ENCODE results near the gene SPEM2. TPM values are rescaled to one million over a fixed set of nuclear protein-coding genes. Genes with fewer than 3 reads are reported as not detected.

Gene SPEM2
- polyA plus RNA-seq, 2 of the 4 experiments (the other 2 are of a cell fraction), result not detected

GRCh38 chr17:7427549-7427948 lies 2.1 kb downstream of the SPEM2 start:
- Histone ChIP-seq H3K27ac (no peak overlapping the region), H3K4me1 (no peaks in the 10 kb centered on the region), H3K4me2 (no peak overlapping the region), H3K9me3 (no peaks in the 10 kb centered on the region), H3K4me3 (no peak overlapping the region)
- 88% methylated on average over 7 of the region's 7 CpGs for WGBS (ENCODE audit: missing lambda C conversion rate)
- ChIA-PET POLR2A (no interaction called here), CTCF (interaction anchor here (0.9 to 5.7 kb wide), 4 partner anchors 8 to 133 kb away, joined by 3 to 50 read pairs (median 8); partner anchors contain the start of genes TMEM102 and TMEM95)
- no peak for TF ChIP-seq FOSB (CRISPR knock-in tag; IDR thresholded peaks at IDR 0.05)
- no peak; a peak in 1 of 6 replicates for ATAC-seq
- DNase-seq (ENCODE audit: low read depth in 1 of 2, low spot score in 1 of 2), result no peak
- FAIRE-seq, result no peak

DNA sequence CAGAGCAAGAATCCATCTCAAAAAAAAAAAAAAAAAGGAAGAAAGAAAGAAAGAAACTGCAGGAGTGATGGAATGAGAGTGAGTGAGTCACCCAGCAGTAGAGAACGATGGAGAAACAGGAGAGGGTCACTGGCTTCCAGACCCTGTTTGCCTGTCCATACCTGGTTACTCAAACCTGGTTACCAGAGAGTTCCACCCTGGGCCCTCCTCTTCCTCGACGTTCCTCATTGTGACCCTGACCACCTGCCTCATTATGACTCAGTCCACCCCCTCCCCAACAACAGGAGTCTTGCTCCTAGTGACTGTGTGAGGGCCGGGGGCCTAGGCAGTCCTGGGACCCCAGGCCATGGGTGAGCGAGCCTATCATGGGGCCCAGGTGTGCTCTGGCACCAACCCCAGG lies 3.1 kb downstream of the SPEM2 start, which contains the start of gene SPEM3:
TSS of gene SPEM3 (plus strand) at position 301 of the 400 bp plus-strand sequence. CDS start at position 347, 46 bp downstream.
- Histone ChIP-seq H3K9me3 (no peaks in the 10 kb centered on the region), H3K27ac (no peak within 1 kb of the TSS), H3K4me2 (no peak within 1 kb of the TSS), H3K4me1 (no peaks in the 10 kb centered on the region), H3K4me3 (no peak within 1 kb of the TSS)
- TF ChIP-seq, protein P1, sequence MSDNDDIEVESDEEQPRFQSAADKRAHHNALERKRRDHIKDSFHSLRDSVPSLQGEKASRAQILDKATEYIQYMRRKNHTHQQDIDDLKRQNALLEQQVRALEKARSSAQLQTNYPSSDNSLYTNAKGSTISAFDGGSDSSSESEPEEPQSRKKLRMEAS (IDR thresholded peaks at IDR 0.05), result no peak
- TF ChIP-seq, protein P2, sequence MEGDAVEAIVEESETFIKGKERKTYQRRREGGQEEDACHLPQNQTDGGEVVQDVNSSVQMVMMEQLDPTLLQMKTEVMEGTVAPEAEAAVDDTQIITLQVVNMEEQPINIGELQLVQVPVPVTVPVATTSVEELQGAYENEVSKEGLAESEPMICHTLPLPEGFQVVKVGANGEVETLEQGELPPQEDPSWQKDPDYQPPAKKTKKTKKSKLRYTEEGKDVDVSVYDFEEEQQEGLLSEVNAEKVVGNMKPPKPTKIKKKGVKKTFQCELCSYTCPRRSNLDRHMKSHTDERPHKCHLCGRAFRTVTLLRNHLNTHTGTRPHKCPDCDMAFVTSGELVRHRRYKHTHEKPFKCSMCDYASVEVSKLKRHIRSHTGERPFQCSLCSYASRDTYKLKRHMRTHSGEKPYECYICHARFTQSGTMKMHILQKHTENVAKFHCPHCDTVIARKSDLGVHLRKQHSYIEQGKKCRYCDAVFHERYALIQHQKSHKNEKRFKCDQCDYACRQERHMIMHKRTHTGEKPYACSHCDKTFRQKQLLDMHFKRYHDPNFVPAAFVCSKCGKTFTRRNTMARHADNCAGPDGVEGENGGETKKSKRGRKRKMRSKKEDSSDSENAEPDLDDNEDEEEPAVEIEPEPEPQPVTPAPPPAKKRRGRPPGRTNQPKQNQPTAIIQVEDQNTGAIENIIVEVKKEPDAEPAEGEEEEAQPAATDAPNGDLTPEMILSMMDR (IDR thresholded peaks at IDR 0.05), result no peak
- no peak for TF ChIP-seq RCOR1 (IDR thresholded peaks at IDR 0.05; ENCODE audit: low read depth, low read length)
- 36% methylated on average over 5 of the region's 5 CpGs for WGBS (ENCODE audit: missing lambda C conversion rate)
- ChIA-PET POLR2A (no interaction called here), CTCF (interaction anchor here (0.7 to 17.0 kb wide), 3 partner anchors 73 to 132 kb away, joined by 3 to 232 read pairs (median 5); partner anchors contain the start of genes KCTD11 and TMEM95)
- FAIRE-seq, result no peak
- no peak for DNase-seq (ENCODE audit: low read depth in 1 of 2, low spot score in 1 of 2)
- no peak for ATAC-seq

- POLR2A ChIA-PET, result interaction anchor here (1.0 kb wide), 1 partner anchor 9 kb away, joined by 3 read pairs; no protein-coding TSS in a partner anchor
- H3K9me3 ChIP-seq, result no peaks in the 10 kb centered on the region
- CTCF ChIA-PET, result interaction anchor here (1.0 to 17.0 kb wide), 3 partner anchors 10 to 75 kb away, joined by 3 to 232 read pairs (median 18); partner anchors contain the start of genes KCTD11, SPEM1 and TMEM95
- DNase-seq (ENCODE audit: low read depth in 1 of 2, low spot score in 1 of 2), result no peak
- H3K4me3 ChIP-seq, result no peak overlapping the region
- no peak overlapping the region for H3K27ac ChIP-seq
- TF ChIP-seq HOXB13 (CRISPR knock-in tag; IDR thresholded peaks at IDR 0.05; ENCODE audit: low read depth) (no peak), RAD21 (conservative IDR thresholded peaks at IDR 0.05 in 1 of 2, IDR thresholded peaks at IDR 0.05 in 1 of 2) (no peak)
- TF ChIP-seq, protein P3, sequence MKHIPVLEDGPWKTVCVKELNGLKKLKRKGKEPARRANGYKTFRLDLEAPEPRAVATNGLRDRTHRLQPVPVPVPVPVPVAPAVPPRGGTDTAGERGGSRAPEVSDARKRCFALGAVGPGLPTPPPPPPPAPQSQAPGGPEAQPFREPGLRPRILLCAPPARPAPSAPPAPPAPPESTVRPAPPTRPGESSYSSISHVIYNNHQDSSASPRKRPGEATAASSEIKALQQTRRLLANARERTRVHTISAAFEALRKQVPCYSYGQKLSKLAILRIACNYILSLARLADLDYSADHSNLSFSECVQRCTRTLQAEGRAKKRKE (CRISPR knock-in tag; IDR thresholded peaks at IDR 0.05; ENCODE audit: low read depth), result no peak
- ATAC-seq, result no peak
- H3K4me1 ChIP-seq, result no peaks in the 10 kb centered on the region
- no peak overlapping the region for H3K4me2 ChIP-seq
- 79% methylated on average over 7 of the region's 10 CpGs for WGBS (ENCODE audit: missing lambda C conversion rate)
- no peak for FAIRE-seq
Measured at GRCh38 chr17:7429722-7430121, 4.3 kb downstream of the SPEM2 start.

DNA sequence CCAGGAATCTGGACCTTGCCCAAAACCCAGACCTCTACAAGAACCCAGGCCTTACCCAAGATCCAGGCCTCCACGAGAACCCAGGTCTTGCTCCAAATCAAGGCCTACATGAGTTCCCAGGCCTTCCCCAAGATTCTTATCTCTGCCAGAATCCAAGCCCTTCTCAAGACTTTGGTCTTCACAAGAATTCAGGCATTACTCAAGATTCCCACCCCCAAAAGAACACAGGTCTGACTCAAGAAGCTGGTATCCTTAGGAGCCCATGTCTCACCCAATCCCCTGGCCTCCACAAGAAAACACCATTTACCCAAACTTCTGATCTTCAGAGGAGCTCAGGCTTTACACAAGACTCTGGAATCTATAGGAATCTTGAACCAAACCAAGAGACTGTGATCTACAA lies 5.8 kb downstream of the SPEM2 start:
- WGBS (ENCODE audit: missing lambda C conversion rate), result 62% methylated on average over 1 of the region's 1 CpG
- ChIA-PET POLR2A (no interaction called here), CTCF (interaction anchor here (0.7 to 17.0 kb wide), 6 partner anchors 10 to 129 kb away, joined by 3 to 232 read pairs (median 6); partner anchors contain the start of genes KCTD11, SPEM1 and TMEM95)
- no peak overlapping the region for H3K4me2 ChIP-seq
- ATAC-seq, result no peak
- DNase-seq (ENCODE audit: low read depth in 1 of 2, low spot score in 1 of 2), result no peak
- H3K4me1 ChIP-seq, result peaks cover 3% of the 10 kb centered on the region
- H3K9me3 ChIP-seq, result no peaks in the 10 kb centered on the region
- H3K27ac ChIP-seq, result no peak overlapping the region
- no peak for FAIRE-seq
- H3K4me3 ChIP-seq, result no peak overlapping the region
- no peak for TF ChIP-seq RCOR1 (IDR thresholded peaks at IDR 0.05; ENCODE audit: low read depth, low read length)
- no peak for TF ChIP-seq ESRRA (IDR thresholded peaks at IDR 0.05; ENCODE audit: borderline replicate concordance, low read length)
- no peak for TF ChIP-seq POLR2A (IDR thresholded peaks at IDR 0.05; ENCODE audit: low read length)
- TF ChIP-seq JUN (IDR thresholded peaks at IDR 0.05), result no peak
- TF ChIP-seq BHLHE40 (IDR thresholded peaks at IDR 0.05; ENCODE audit: low read depth, low read length), result no peak
- TF ChIP-seq MAZ (IDR thresholded peaks at IDR 0.05; ENCODE audit: borderline replicate concordance, low read depth, low read length), result no peak
- TF ChIP-seq RNF2 (IDR thresholded peaks at IDR 0.05; ENCODE audit: borderline replicate concordance, low read depth), result no peak
- TF ChIP-seq SREBF2 (IDR thresholded peaks at IDR 0.05), result no peak
- TF ChIP-seq RFX5 (IDR thresholded peaks at IDR 0.05), result no peak
- no peak for TF ChIP-seq PHF8 (IDR thresholded peaks at IDR 0.05; ENCODE audit: borderline replicate concordance, low read depth)
- TF ChIP-seq, protein P3 (CRISPR knock-in tag; IDR thresholded peaks at IDR 0.05; ENCODE audit: low read depth), result no peak
- no peak for TF ChIP-seq EHMT2 (IDR thresholded peaks at IDR 0.05; ENCODE audit: low read depth)
- TF ChIP-seq, protein P1 (IDR thresholded peaks at IDR 0.05), result no peak
- no peak for TF ChIP-seq ZC3H11A (IDR thresholded peaks at IDR 0.05)
- TF ChIP-seq, protein P2 (IDR thresholded peaks at IDR 0.05), result no peak
- TF ChIP-seq ZFP36 (IDR thresholded peaks at IDR 0.05; ENCODE audit: borderline replicate concordance, partially characterized antibody), result no peak
- no peak for TF ChIP-seq BCL3 (IDR thresholded peaks at IDR 0.05)
